PFSK-1 (cell line): Measurements from ENCODE around the gene PCSK6.

Experiments
- FOXP2 ChIP-seq: optimal IDR thresholded peaks from 2 replicates; pipeline ENCODE3; 2011; ENCODE audit warnings: borderline replicate concordance, control low read depth, inconsistent platforms; ENCODE audit not compliant: insufficient read depth; ENCODE audit errors: extremely low read length, extremely low read depth
- POLR2AphosphoS5 ChIP-seq: IDR thresholded peaks from 2 replicates; pipeline ENCODE4 v1.6.1; 2012; ENCODE audit warnings: low read depth, mild to moderate bottlenecking, control low read depth, low read length, moderate library complexity
- SIN3A ChIP-seq: IDR thresholded peaks from 2 replicates; pipeline ENCODE4 v1.6.1; 2012; ENCODE audit warnings: mild to moderate bottlenecking, low read length, moderate library complexity, borderline replicate concordance; ENCODE audit not compliant: insufficient read depth
- TAF1 ChIP-seq: IDR thresholded peaks from 2 replicates; pipeline ENCODE4 v1.6.1; 2012; ENCODE audit warnings: low read length, control low read depth, borderline replicate concordance; ENCODE audit not compliant: insufficient read depth
- TF ChIP-seq, protein P1 (sequence below), 2 experiments: IDR thresholded peaks; 2 replicates each; pipeline versions ENCODE4 v1.6.1 to v1.8.0; 2011 to 2012; ENCODE audit warnings: low read depth in 2 of 2, low read length in 2 of 2, control low read depth in 1 of 2, inconsistent platforms in 1 of 2, mild to moderate bottlenecking in 1 of 2, moderate library complexity in 1 of 2; ENCODE audit not compliant: insufficient read depth in 1 of 2

PCSK6 gene

DNA sequence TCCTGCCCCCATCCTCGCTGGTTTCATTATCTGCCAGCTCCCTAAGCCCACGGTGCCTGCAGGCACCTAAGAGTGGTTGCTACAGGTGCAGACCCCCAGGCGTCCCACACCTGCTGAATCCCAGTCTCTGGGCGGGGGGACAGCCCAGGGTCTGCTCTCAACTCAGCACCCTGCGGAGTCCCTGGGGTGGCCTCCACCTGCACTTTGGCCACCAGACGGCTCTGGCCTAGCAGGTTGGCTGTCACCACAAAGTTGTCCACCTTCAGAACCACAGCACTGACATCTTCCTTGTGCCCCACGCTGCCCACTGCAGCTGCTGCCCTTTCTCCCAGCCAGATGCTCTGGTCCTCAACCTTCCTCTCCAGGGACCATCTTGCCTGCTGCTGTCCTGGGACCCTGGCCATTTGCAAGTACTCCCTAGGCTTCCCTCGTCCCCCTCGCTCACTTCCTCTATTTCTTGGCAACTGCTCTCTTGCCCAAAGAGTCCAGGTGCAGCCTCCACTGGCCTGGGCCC is 159.6 kb downstream of the PCSK6 start:
- no peak for TF ChIP-seq TAF1

DNA sequence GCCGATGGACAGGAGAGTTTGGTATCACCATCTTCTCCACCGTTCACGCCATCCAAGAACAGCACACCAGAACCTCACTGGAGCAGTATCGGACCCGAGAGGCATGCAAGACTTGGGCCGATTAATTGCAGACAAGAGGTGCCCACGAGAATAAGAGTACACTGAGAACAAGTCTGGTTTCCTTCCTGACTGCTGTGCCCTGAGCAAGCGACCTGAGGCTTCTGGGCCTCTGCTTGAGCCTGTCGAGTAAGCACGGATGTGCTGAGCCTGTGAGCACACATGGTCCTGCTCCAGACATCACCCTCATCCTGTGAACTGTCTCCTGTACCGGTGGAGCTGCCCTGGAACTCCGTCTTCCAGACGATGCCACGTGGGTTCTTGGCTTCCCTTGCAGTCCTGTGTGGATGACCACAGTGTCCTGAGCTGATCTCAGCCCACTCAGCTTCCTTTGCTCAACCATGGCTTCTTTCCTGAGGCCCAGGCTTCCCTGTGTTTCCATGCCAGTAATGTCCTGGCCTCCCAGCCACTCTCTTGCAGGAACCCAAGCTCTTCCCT is 160.1 kb downstream of the PCSK6 start:
- TF ChIP-seq SIN3A, result no peak

DNA sequence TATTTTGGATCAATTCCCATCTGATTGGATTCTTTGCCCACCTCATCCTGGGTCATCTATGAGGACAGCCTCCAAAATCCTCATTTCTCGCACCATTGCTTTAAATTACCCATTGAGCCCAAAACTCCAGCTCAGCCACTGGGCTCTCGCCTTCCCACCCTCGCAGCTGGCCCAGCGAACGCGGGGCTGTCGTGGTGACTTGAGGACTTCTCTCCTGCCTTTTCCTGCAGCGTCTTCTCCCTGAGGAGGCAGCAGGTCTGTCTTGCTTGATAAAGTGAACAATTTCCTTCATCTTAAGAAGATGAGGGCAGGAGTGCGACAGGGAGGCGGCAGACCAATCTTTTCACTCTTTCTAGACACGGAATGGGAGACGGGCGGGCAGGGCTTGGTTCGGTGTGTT is 161.5 kb downstream of the PCSK6 start:
- no peak for TF ChIP-seq POLR2AphosphoS5
- TF ChIP-seq, protein P1, sequence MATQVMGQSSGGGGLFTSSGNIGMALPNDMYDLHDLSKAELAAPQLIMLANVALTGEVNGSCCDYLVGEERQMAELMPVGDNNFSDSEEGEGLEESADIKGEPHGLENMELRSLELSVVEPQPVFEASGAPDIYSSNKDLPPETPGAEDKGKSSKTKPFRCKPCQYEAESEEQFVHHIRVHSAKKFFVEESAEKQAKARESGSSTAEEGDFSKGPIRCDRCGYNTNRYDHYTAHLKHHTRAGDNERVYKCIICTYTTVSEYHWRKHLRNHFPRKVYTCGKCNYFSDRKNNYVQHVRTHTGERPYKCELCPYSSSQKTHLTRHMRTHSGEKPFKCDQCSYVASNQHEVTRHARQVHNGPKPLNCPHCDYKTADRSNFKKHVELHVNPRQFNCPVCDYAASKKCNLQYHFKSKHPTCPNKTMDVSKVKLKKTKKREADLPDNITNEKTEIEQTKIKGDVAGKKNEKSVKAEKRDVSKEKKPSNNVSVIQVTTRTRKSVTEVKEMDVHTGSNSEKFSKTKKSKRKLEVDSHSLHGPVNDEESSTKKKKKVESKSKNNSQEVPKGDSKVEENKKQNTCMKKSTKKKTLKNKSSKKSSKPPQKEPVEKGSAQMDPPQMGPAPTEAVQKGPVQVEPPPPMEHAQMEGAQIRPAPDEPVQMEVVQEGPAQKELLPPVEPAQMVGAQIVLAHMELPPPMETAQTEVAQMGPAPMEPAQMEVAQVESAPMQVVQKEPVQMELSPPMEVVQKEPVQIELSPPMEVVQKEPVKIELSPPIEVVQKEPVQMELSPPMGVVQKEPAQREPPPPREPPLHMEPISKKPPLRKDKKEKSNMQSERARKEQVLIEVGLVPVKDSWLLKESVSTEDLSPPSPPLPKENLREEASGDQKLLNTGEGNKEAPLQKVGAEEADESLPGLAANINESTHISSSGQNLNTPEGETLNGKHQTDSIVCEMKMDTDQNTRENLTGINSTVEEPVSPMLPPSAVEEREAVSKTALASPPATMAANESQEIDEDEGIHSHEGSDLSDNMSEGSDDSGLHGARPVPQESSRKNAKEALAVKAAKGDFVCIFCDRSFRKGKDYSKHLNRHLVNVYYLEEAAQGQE (IDR thresholded peaks at IDR 0.05; ENCODE audit: insufficient read depth in 1 of 2, low read depth in 2 of 2, low read length in 2 of 2), result no peak
- TF ChIP-seq SIN3A, result no peak
- no peak for TF ChIP-seq TAF1
- no peak for TF ChIP-seq FOXP2

DNA sequence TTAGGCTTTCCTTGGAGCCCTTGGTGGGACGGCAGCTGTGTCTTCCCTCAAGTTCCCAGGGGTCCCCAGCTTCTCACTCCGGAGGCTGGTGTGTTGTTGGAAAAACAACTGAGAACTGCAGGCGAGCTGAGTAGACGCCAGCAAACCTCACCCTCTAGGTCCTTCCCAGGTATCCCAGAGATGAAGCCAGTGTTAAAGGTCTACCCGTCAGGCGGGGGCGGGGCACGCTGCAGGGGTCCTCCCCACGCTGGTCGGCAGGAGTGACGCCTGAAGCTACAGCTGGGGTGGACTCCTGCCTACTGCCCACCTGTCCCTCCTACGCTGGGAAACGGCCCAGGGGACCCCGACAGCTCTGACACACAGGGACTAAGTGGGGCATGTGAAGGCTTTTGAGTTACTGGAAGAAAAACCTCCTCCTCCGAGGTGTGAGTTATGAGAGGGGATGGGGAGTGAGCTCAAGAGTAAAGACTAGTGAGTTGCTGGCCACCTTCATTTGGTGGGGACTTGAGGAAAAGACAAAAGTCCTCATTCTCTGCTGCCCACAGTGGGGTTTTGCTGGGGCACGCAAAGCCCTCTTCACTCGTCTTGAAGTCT is 162.3 kb downstream of the PCSK6 start:
- TF ChIP-seq POLR2AphosphoS5 (no peak), TAF1 (no peak), FOXP2 (no peak), SIN3A (no peak)
- TF ChIP-seq, protein P1 (IDR thresholded peaks at IDR 0.05; ENCODE audit: insufficient read depth in 1 of 2, low read depth in 2 of 2, low read length in 2 of 2), result no peak

DNA sequence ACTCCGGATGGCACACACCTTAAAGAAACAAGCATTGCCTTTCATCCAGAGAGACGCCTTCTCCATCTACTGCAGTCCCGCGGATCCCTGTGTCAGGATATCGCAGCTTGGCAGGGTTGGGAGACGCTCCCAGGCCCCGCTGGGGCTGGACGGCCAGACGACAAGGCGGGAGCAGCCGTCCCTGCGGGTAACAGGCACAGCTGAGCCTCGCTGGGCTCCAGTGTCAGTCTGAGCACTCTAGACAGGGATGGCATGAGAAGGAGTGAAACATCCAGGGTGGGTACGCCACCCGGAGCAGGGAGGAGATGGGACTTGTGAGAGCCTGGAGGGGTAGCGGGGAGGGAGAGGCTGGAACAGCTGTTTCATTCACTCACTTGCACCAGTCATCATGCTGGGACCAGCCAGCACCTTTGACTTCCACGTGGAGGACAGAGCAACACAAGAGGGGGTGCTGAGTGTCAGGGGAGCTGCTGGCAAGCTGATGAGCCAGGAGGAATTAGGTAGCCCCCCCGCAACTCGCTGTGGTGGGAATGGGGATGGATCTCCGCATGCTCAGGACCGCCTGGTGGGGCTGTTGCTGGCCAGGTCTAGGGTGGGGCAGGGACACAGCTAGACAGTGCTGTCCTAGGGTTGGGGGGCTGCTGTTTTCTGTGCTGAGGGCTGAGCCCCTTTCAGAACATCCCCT is 162.9 kb downstream of the PCSK6 start:
- TF ChIP-seq SIN3A, result no peak
- TF ChIP-seq FOXP2, result no peak
- TF ChIP-seq TAF1, result no peak
- TF ChIP-seq, protein P1 (IDR thresholded peaks at IDR 0.05; ENCODE audit: insufficient read depth in 1 of 2, low read depth in 2 of 2, low read length in 2 of 2), result no peak
- no peak for TF ChIP-seq POLR2AphosphoS5

DNA sequence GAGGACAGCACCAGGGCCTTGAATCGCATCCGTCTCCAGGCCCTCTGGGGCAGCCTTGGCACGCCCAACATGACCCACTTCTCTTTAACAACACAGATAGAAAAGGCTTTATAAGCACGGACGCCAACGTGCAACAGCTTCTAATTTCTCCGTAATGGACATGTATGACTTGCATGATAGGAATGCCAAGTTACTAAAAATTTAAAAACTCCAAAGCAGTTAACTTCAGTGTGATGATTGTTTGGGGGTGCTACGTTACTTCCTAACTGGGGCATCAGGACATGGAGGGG is 163.5 kb downstream of the PCSK6 start:
- TF ChIP-seq POLR2AphosphoS5 (no peak), TAF1 (no peak), SIN3A (no peak), FOXP2 (no peak)
- TF ChIP-seq, protein P1 (IDR thresholded peaks at IDR 0.05; ENCODE audit: insufficient read depth in 1 of 2, low read depth in 2 of 2, low read length in 2 of 2), result no peak
